ENCODE measurements around the gene AFF3.

GRCh38 chr2:99876956-99877355 lies 265.4 kb downstream of the AFF3 start:
- no peak for TF ChIP-seq ATF7 (IDR thresholded peaks at IDR 0.05; ENCODE audit: low read depth)
- no peak for TF ChIP-seq CTCF (IDR thresholded peaks at IDR 0.05 in 2 of 3, conservative IDR thresholded peaks at IDR 0.05 in 1 of 3; ENCODE audit: control insufficient read depth in 2 of 3, extremely low read depth in 1 of 3, insufficient read depth in 1 of 3, low read depth in 3 of 3, low read length in 3 of 3)
- no peak for TF ChIP-seq MYC (IDR thresholded peaks at IDR 0.05; ENCODE audit: insufficient read depth, insufficient read length, insufficient replicate concordance, low read length, severe bottlenecking)
- TF ChIP-seq BCL11A (IDR thresholded peaks at IDR 0.05; ENCODE audit: low read depth, low read length) = no peak
- TF ChIP-seq SRF (IDR thresholded peaks at IDR 0.05; ENCODE audit: low read depth in 2 of 2, low read length in 2 of 2) = no peak
- TF ChIP-seq POLR2A (IDR thresholded peaks at IDR 0.05; ENCODE audit: low read depth, low read length) = no peak
- no peak for TF ChIP-seq BACH1 (IDR thresholded peaks at IDR 0.05; ENCODE audit: borderline replicate concordance)
- no peak for TF ChIP-seq FOS (IDR thresholded peaks at IDR 0.05; ENCODE audit: borderline replicate concordance, extremely low read depth, insufficient read length)
- TF ChIP-seq EGR1 (IDR thresholded peaks at IDR 0.05; ENCODE audit: borderline replicate concordance in 1 of 2, low read depth in 2 of 2, low read length in 2 of 2) = no peak
- TF ChIP-seq EZH2 (IDR thresholded peaks at IDR 0.05; ENCODE audit: borderline replicate concordance, control insufficient read depth, low read depth, low read length) = no peak
- no peak for TF ChIP-seq POLR2AphosphoS5 (IDR thresholded peaks at IDR 0.05; ENCODE audit: low read length)
- TF ChIP-seq USF1 (IDR thresholded peaks at IDR 0.05; ENCODE audit: borderline replicate concordance, extremely low read length, insufficient read depth, low read depth, low read length) = no peak

Data from GM12878 (cell line).